ENCODE results near the gene PHACTR3.

The PHACTR3 gene

GRCh38 chr20:59731376-59731775, 127.0 kb downstream of the PHACTR3 start:
- DNase-seq (ENCODE audit: low spot score): no peak

GRCh38 chr20:59733351-59733750, 129.0 kb downstream of the PHACTR3 start:
- DNase-seq (ENCODE audit: low spot score): no peak

- DNase-seq (ENCODE audit: low spot score): no peak
Measured at GRCh38 chr20:59735486-59735885, 131.1 kb downstream of the PHACTR3 start.

- peak; percentile 67 for DNase-seq (ENCODE audit: low spot score)
Measured at GRCh38 chr20:59735917-59736316, 131.6 kb downstream of the PHACTR3 start.

GRCh38 chr20:59736366-59736765, 132.0 kb downstream of the PHACTR3 start:
- no peak for DNase-seq (ENCODE audit: low spot score)

GRCh38 chr20:59737073-59737666, 132.8 kb downstream of the PHACTR3 start:
- DNase-seq (ENCODE audit: low spot score): no peak

- DNase-seq (ENCODE audit: low spot score): no peak
Measured at GRCh38 chr20:59737816-59738215, 133.5 kb downstream of the PHACTR3 start.

GRCh38 chr20:59738851-59739250, 134.5 kb downstream of the PHACTR3 start:
- DNase-seq (ENCODE audit: low spot score): no peak

GRCh38 chr20:59740621-59741020, 136.3 kb downstream of the PHACTR3 start:
- DNase-seq (ENCODE audit: low spot score): no peak

GRCh38 chr20:59741073-59741472, 136.7 kb downstream of the PHACTR3 start:
- DNase-seq (ENCODE audit: low spot score): no peak

- DNase-seq (ENCODE audit: low spot score): no peak
Measured at GRCh38 chr20:59742351-59743095, 138.2 kb downstream of the PHACTR3 start.

GRCh38 chr20:59743308-59743707, 139.0 kb downstream of the PHACTR3 start:
- DNase-seq (ENCODE audit: low spot score): no peak

GRCh38 chr20:59743767-59744485, 139.6 kb downstream of the PHACTR3 start:
- DNase-seq (ENCODE audit: low spot score): no peak

- DNase-seq (ENCODE audit: low spot score): no peak
Measured at GRCh38 chr20:59744756-59745155, 140.4 kb downstream of the PHACTR3 start.

GRCh38 chr20:59745201-59745600, 140.9 kb downstream of the PHACTR3 start:
- DNase-seq (ENCODE audit: low spot score): no peak

GRCh38 chr20:59745716-59746115, 141.4 kb downstream of the PHACTR3 start:
- no peak for DNase-seq (ENCODE audit: low spot score)

- DNase-seq (ENCODE audit: low spot score): no peak
Measured at GRCh38 chr20:59746155-59746554, 141.8 kb downstream of the PHACTR3 start.

GRCh38 chr20:59747671-59748515, 143.6 kb downstream of the PHACTR3 start:
- no peak for DNase-seq (ENCODE audit: low spot score)

- no peak for DNase-seq (ENCODE audit: low spot score)
Measured at GRCh38 chr20:59748619-59749191, 144.4 kb downstream of the PHACTR3 start.

GRCh38 chr20:59749301-59749700, 145.0 kb downstream of the PHACTR3 start:
- no peak for DNase-seq (ENCODE audit: low spot score)

GRCh38 chr20:59750209-59750840, 146.0 kb downstream of the PHACTR3 start:
- no peak for DNase-seq (ENCODE audit: low spot score)
